H9 (cell line): ENCODE data around the gene BDP1. TPM values are rescaled to one million over a fixed set of nuclear protein-coding genes. Genes with fewer than 3 reads are reported as not detected.

ENCODE experiments used
- DNase-seq: peaks from one replicate; pipeline ENCODE4 v3.0.0-alpha.2; 2017
- H2AFZ ChIP-seq: one replicate; pipeline ENCODE4 v1.6.1; 2013; ENCODE audit warnings: mild to moderate bottlenecking, low read length, control low read depth, moderate library complexity
- H2AK5ac ChIP-seq: 2 replicates; pipeline ENCODE4 v1.6.1; 2013; ENCODE audit warnings: low read length, control low read depth, mixed read lengths; ENCODE audit not compliant: insufficient read length
- H2BK120ac ChIP-seq: one replicate; pipeline ENCODE4 v1.6.1; 2013; ENCODE audit warnings: low read depth, mild to moderate bottlenecking, low read length, control low read depth, inconsistent platforms; ENCODE audit not compliant: poor library complexity, severe bottlenecking
- H2BK12ac ChIP-seq: 2 replicates; pipeline ENCODE4 v1.6.1; 2013; ENCODE audit warnings: low read length, control low read depth, mixed read lengths, low read depth; ENCODE audit not compliant: insufficient read length
- H2BK15ac ChIP-seq: 2 replicates; pipeline ENCODE4 v1.6.1; 2013; ENCODE audit warnings: low read depth, low read length, control low read depth
- H2BK20ac ChIP-seq: one replicate; pipeline ENCODE4 v1.6.1; 2013; ENCODE audit warnings: low read depth, mild to moderate bottlenecking, low read length, control low read depth, inconsistent platforms; ENCODE audit not compliant: poor library complexity, severe bottlenecking
- H2BK5ac ChIP-seq: 2 replicates; pipeline ENCODE4 v1.6.1; 2013; ENCODE audit warnings: low read length, control low read depth, mixed read lengths; ENCODE audit not compliant: insufficient read length
- H3K14ac ChIP-seq: 2 replicates; pipeline ENCODE4 v1.6.1; 2013; ENCODE audit warnings: low read length, control low read depth; ENCODE audit not compliant: insufficient read depth
- H3K18ac ChIP-seq: 2 replicates; pipeline ENCODE4 v1.6.1; 2013; ENCODE audit warnings: low read depth, mild to moderate bottlenecking, mixed read lengths, low read length, control low read depth; ENCODE audit not compliant: insufficient read length
- H3K23ac ChIP-seq: 2 replicates; pipeline ENCODE4 v1.6.1; 2013; ENCODE audit warnings: low read length, control low read depth, mixed read lengths, low read depth; ENCODE audit not compliant: insufficient read length
- H3K23me2 ChIP-seq: 2 replicates; pipeline ENCODE4 v1.6.1; 2013; ENCODE audit warnings: low read depth, mild to moderate bottlenecking, mixed read lengths, low read length, control low read depth; ENCODE audit not compliant: insufficient read length, poor library complexity, severe bottlenecking
- H3K27ac ChIP-seq: 2 replicates; pipeline ENCODE4 v1.5.1; 2013; ENCODE audit warnings: low read length, control low read depth, mixed read lengths, low read depth; ENCODE audit not compliant: insufficient read length
- H3K27me3 ChIP-seq: 2 replicates; pipeline ENCODE4 v1.6.1; 2013; ENCODE audit warnings: low read length, control low read depth, inconsistent platforms; ENCODE audit not compliant: insufficient read depth
- H3K4ac ChIP-seq: 2 replicates; pipeline ENCODE4 v1.6.1; 2013; ENCODE audit warnings: low read depth, mild to moderate bottlenecking, control low read depth, inconsistent platforms, low read length, moderate library complexity
- H3K4me1 ChIP-seq: 2 replicates; pipeline ENCODE4 v1.6.1; 2013; ENCODE audit warnings: low read length, control low read depth, inconsistent platforms; ENCODE audit not compliant: insufficient read depth
- H3K4me2 ChIP-seq: 2 replicates; pipeline ENCODE4 v1.6.1; 2013; ENCODE audit warnings: low read length, control low read depth, mixed read lengths; ENCODE audit not compliant: insufficient read length, insufficient read depth
- H3K56ac ChIP-seq: 2 replicates; pipeline ENCODE4 v1.6.1; 2013; ENCODE audit warnings: low read depth, mild to moderate bottlenecking, mixed read lengths, low read length, control low read depth; ENCODE audit not compliant: insufficient read length
- H3K79me1 ChIP-seq: 2 replicates; pipeline ENCODE4 v1.6.1; 2013; ENCODE audit warnings: low read depth, mild to moderate bottlenecking, moderate library complexity, low read length, control low read depth, inconsistent platforms; ENCODE audit not compliant: insufficient read depth, poor library complexity, severe bottlenecking
- H3K79me2 ChIP-seq: 2 replicates; pipeline ENCODE4 v1.6.1; 2013; ENCODE audit warnings: low read length, control low read depth, inconsistent platforms; ENCODE audit not compliant: insufficient read depth
- H3K9ac ChIP-seq: 2 replicates; pipeline ENCODE4 v1.6.1; 2013; ENCODE audit warnings: low read length, control low read depth, mixed read lengths; ENCODE audit not compliant: insufficient read length; ENCODE audit errors: extremely low read depth
- H3K9me3 ChIP-seq: one replicate; pipeline ENCODE4 v1.6.1; 2013; ENCODE audit warnings: low read depth, low read length, inconsistent platforms; ENCODE audit not compliant: control insufficient read depth
- H3T11ph ChIP-seq: one replicate; pipeline ENCODE4 v1.6.1; 2013; ENCODE audit warnings: mild to moderate bottlenecking, low read length, control low read depth, inconsistent platforms
- H4K20me1 ChIP-seq: one replicate; pipeline ENCODE4 v1.6.1; 2013; ENCODE audit not compliant: control insufficient read depth, insufficient read length, insufficient read depth
- H4K5ac ChIP-seq: 2 replicates; pipeline ENCODE4 v1.6.1; 2013; ENCODE audit warnings: low read depth, mild to moderate bottlenecking, mixed read lengths, low read length, control low read depth; ENCODE audit not compliant: insufficient read length
- H4K8ac ChIP-seq: replicated peaks from 2 replicates; pipeline ENCODE4 v1.6.1; 2013; ENCODE audit warnings: low read length, control low read depth, mixed read lengths, low read depth; ENCODE audit not compliant: insufficient read length
- H4K91ac ChIP-seq: 2 replicates; pipeline ENCODE4 v1.6.1; 2013; ENCODE audit warnings: low read depth, mild to moderate bottlenecking, moderate library complexity, mixed read lengths, low read length, control low read depth; ENCODE audit not compliant: insufficient read length
- H3K27ac Mint-ChIP-seq, 3 experiments: 2 replicates in 2 of 3; 3 replicates in 1 of 3; pipeline ENCODE4 v1.8.0; 2020 to 2021; ENCODE audit warnings: mixed read lengths in 3 of 3, mild to moderate bottlenecking in 1 of 3, moderate library complexity in 1 of 3
- H3K27me3 Mint-ChIP-seq: 2 replicates; pipeline ENCODE4 v1.8.0; 2021; ENCODE audit warnings: low read depth, mild to moderate bottlenecking, moderate library complexity, mixed read lengths
- H3K36me3 Mint-ChIP-seq, 3 experiments: 2 replicates in 2 of 3; 3 replicates in 1 of 3; pipeline ENCODE4 v1.8.0; 2020 to 2021; ENCODE audit warnings: low read depth in 3 of 3, mixed read lengths in 3 of 3; ENCODE audit not compliant: insufficient read depth in 1 of 3
- H3K4me1 Mint-ChIP-seq, 2 experiments: 2 replicates each; pipeline ENCODE4 v1.8.0; 2020; ENCODE audit warnings: mixed read lengths in 2 of 2
- H3K4me3 Mint-ChIP-seq, 2 experiments: 2 replicates in 1 of 2; 3 replicates in 1 of 2; pipeline ENCODE4 v1.8.0; 2020 to 2021; ENCODE audit warnings: mild to moderate bottlenecking in 2 of 2, mixed read lengths in 2 of 2, moderate library complexity in 1 of 2
- H3K9me3 Mint-ChIP-seq, 2 experiments: 2 replicates in 1 of 2; 3 replicates in 1 of 2; pipeline ENCODE4 v1.8.0; 2020; ENCODE audit warnings: mild to moderate bottlenecking in 2 of 2, mixed read lengths in 2 of 2, moderate library complexity in 1 of 2
- total RNA-seq: library from RNA; stranded (reverse); gene quantifications from 2 replicates; pipeline ENCODE4 v1.2.1, GENCODE V29; 2021
- TF ChIP-seq, protein P1 (sequence below): fragments of 200-600 bp; sonication (generic); conservative IDR thresholded peaks from 3 replicates; pipeline ENCODE4 v1.8.0; 2021; ENCODE audit warnings: antibody characterized with exemption, mild to moderate bottlenecking

Gene BDP1
- total RNA-seq, 1 experiment from 2014 or later, result 31.5 TPM

DNA sequence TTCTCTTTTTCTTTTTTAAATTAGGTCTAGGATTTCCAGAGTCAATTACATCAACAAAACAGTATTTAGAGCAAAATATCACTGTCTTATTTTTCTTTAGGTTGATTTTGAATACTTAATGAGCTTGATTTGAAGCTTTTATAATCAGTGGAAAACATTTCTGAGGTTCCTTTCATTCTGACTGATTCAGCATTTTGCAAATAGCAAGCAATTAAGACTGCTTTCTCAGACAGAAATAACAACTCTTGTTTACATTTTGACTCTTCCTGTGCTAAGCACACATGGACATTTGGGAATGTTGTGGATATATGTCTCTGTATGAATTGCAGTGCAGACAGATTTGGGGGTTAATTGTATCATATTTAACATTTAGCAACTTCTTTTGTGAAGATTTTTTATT, 109.4 kb downstream of the BDP1 start:
- no peak overlapping the region for H3K14ac ChIP-seq
- no peaks in the 10 kb centered on the region for H3K9me3 Mint-ChIP-seq
- H3K23me2 ChIP-seq, result no peaks in the 10 kb centered on the region
- H3K27me3 Mint-ChIP-seq, result no peaks in the 10 kb centered on the region
- no peak overlapping the region for H2BK120ac ChIP-seq
- no peaks in the 10 kb centered on the region for H3K9me3 ChIP-seq
- H2BK15ac ChIP-seq, result no peak overlapping the region
- no peak overlapping the region for H2AK5ac ChIP-seq
- H3K4me1 Mint-ChIP-seq, result no peaks in the 10 kb centered on the region
- H4K20me1 ChIP-seq, result no peaks in the 10 kb centered on the region
- no peak for DNase-seq
- no peak overlapping the region for H3T11ph ChIP-seq
- no peak overlapping the region for H3K27ac ChIP-seq
- no peaks in the 10 kb centered on the region for H3K79me2 ChIP-seq
- H3K36me3 Mint-ChIP-seq, result peaks cover 4 to 48% (median 37%) of the 10 kb centered on the region in 3 experiments
- no peak overlapping the region for H3K4me2 ChIP-seq
- H3K9ac ChIP-seq, result no peak overlapping the region
- no peak overlapping the region for H2BK5ac ChIP-seq
- H4K5ac ChIP-seq, result no peak overlapping the region
- H3K56ac ChIP-seq, result no peak overlapping the region
- no peak overlapping the region for H4K8ac ChIP-seq
- H3K23ac ChIP-seq, result no peak overlapping the region
- H4K91ac ChIP-seq, result no peak overlapping the region
- no peak overlapping the region for H2AFZ ChIP-seq
- no peak overlapping the region for H3K18ac ChIP-seq
- H2BK12ac ChIP-seq, result no peak overlapping the region
- no peak overlapping the region for H2BK20ac ChIP-seq
- no peak overlapping the region for H3K27ac Mint-ChIP-seq
- no peak overlapping the region for H3K4me3 Mint-ChIP-seq
- TF ChIP-seq, protein P1, sequence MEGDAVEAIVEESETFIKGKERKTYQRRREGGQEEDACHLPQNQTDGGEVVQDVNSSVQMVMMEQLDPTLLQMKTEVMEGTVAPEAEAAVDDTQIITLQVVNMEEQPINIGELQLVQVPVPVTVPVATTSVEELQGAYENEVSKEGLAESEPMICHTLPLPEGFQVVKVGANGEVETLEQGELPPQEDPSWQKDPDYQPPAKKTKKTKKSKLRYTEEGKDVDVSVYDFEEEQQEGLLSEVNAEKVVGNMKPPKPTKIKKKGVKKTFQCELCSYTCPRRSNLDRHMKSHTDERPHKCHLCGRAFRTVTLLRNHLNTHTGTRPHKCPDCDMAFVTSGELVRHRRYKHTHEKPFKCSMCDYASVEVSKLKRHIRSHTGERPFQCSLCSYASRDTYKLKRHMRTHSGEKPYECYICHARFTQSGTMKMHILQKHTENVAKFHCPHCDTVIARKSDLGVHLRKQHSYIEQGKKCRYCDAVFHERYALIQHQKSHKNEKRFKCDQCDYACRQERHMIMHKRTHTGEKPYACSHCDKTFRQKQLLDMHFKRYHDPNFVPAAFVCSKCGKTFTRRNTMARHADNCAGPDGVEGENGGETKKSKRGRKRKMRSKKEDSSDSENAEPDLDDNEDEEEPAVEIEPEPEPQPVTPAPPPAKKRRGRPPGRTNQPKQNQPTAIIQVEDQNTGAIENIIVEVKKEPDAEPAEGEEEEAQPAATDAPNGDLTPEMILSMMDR, result no peak
- no peaks in the 10 kb centered on the region for H3K79me1 ChIP-seq
- H3K4ac ChIP-seq, result no peak overlapping the region
- H3K27me3 ChIP-seq, result no peaks in the 10 kb centered on the region
- no peaks in the 10 kb centered on the region for H3K4me1 ChIP-seq
